ENCODE results near the gene LRRC40. TPM values are rescaled to one million over a fixed set of nuclear protein-coding genes. Genes with fewer than 3 reads are reported as not detected.

The LRRC40 gene
- total RNA-seq, 4 donors from 2014 or later = 11.5 to 15.4 (median 14.6) TPM

GRCh38 chr1:70164350-70164749 is 41.0 kb downstream of the LRRC40 start:
- H3K36me3 ChIP-seq = peaks cover 0 to 41% (median 6%) of the 10 kb centered on the region in 4 donors
- no peak for TF ChIP-seq EP300 (IDR thresholded peaks at IDR 0.05)
- no peak for TF ChIP-seq CTCF (IDR thresholded peaks at IDR 0.05)
- no peak for TF ChIP-seq POLR2A (IDR thresholded peaks at IDR 0.05; ENCODE audit: low read depth)
- TF ChIP-seq POLR2AphosphoS5 (IDR thresholded peaks at IDR 0.05) = no peak
- H3K9me3 ChIP-seq = no peaks in the 10 kb centered on the region
- no peak overlapping the region for H3K27ac ChIP-seq (replicated peaks in 1 of 4)
- H3K4me3 ChIP-seq = no peak overlapping the region
- WGBS = 98% methylated on average over 4 of the region's 4 CpGs
- no peaks in the 10 kb centered on the region for H3K4me1 ChIP-seq
- intact Hi-C loops (cut with DNase I) = no loop called here
- no peaks in the 10 kb centered on the region for H3K27me3 ChIP-seq
- no peak for DNase-seq (ENCODE audit: extremely low spot score)

- Histone ChIP-seq H3K4me1 (no peaks in the 10 kb centered on the region), H3K27ac (replicated peaks in 1 of 4) (no peak overlapping the region), H3K9me3 (no peaks in the 10 kb centered on the region), H3K27me3 (no peaks in the 10 kb centered on the region), H3K4me3 (no peak overlapping the region), H3K36me3 (peaks cover 0 to 9% (median 3%) of the 10 kb centered on the region in 4 donors)
- intact Hi-C loops (cut with DNase I) = no loop called here
- DNase-seq (ENCODE audit: extremely low spot score) = no peak
- 90% methylated on average over 5 of the region's 5 CpGs for WGBS
- TF ChIP-seq CTCF (IDR thresholded peaks at IDR 0.05) (no peak), POLR2A (IDR thresholded peaks at IDR 0.05; ENCODE audit: low read depth) (no peak), EP300 (IDR thresholded peaks at IDR 0.05) (no peak)
Measured at GRCh38 chr1:70156529-70157120, 48.8 kb downstream of the LRRC40 start.

- DNase-seq (ENCODE audit: extremely low spot score) = no peak
- H3K27me3 ChIP-seq = no peaks in the 10 kb centered on the region
- peaks cover 0 to 11% (median 2%) of the 10 kb centered on the region in 4 donors for H3K36me3 ChIP-seq
- H3K27ac ChIP-seq (replicated peaks in 1 of 4) = no peak overlapping the region
- TF ChIP-seq EP300 (IDR thresholded peaks at IDR 0.05) = no peak
- 94% methylated on average over 3 of the region's 3 CpGs for WGBS
- no peak overlapping the region for H3K4me3 ChIP-seq
- H3K4me1 ChIP-seq = no peaks in the 10 kb centered on the region
- no peaks in the 10 kb centered on the region for H3K9me3 ChIP-seq
- intact Hi-C loops (cut with DNase I) = no loop called here
Measured at GRCh38 chr1:70153739-70154138, 51.6 kb downstream of the LRRC40 start.

- WGBS = 100% methylated on average over 1 of the region's 1 CpG
Measured at GRCh38 chr1:70150444-70150843, 54.9 kb downstream of the LRRC40 start.

GRCh38 chr1:70146488-70146887 is 58.9 kb downstream of the LRRC40 start:
- Histone ChIP-seq H3K27ac (replicated peaks in 1 of 4) (no peak overlapping the region), H3K36me3 (peaks cover 0 to 40% (median 19%) of the 10 kb centered on the region in 4 donors)

More at GRCh38 chr1:70150444-70150843, 54.9 kb downstream of the LRRC40 start:
- H3K36me3 ChIP-seq = peaks cover 0 to 39% (median 19%) of the 10 kb centered on the region in 4 donors
- no peak overlapping the region for H3K27ac ChIP-seq (replicated peaks in 1 of 4)
- intact Hi-C loops (cut with DNase I) = no loop called here
- H3K4me3 ChIP-seq = no peak overlapping the region
- H3K9me3 ChIP-seq = no peaks in the 10 kb centered on the region
- DNase-seq (ENCODE audit: extremely low spot score) = no peak
- no peaks in the 10 kb centered on the region for H3K4me1 ChIP-seq
- no peaks in the 10 kb centered on the region for H3K27me3 ChIP-seq
- TF ChIP-seq POLR2AphosphoS5 (IDR thresholded peaks at IDR 0.05) (no peak), EP300 (IDR thresholded peaks at IDR 0.05) (no peak), POLR2A (IDR thresholded peaks at IDR 0.05; ENCODE audit: low read depth) (no peak), CTCF (IDR thresholded peaks at IDR 0.05) (no peak)

More at GRCh38 chr1:70146488-70146887, 58.9 kb downstream of the LRRC40 start:
- Histone ChIP-seq H3K27me3 (no peaks in the 10 kb centered on the region), H3K4me1 (peaks cover 5 to 15% (median 9%) of the 10 kb centered on the region in 4 donors), H3K9me3 (no peaks in the 10 kb centered on the region), H3K4me3 (no peak overlapping the region)
- no peak for DNase-seq (ENCODE audit: extremely low spot score)
- intact Hi-C loops (cut with DNase I) = no loop called here
- TF ChIP-seq POLR2AphosphoS5 (IDR thresholded peaks at IDR 0.05) (no peak), CTCF (IDR thresholded peaks at IDR 0.05) (no peak), POLR2A (IDR thresholded peaks at IDR 0.05; ENCODE audit: low read depth) (no peak), EP300 (IDR thresholded peaks at IDR 0.05) (no peak)

Measured in esophagus muscularis mucosa (tissue), 4 donors.